ENCODE results near the gene PHEX.
A peak's percentile ranks its signal among the peaks of the same experiment; 100 is the strongest.

PHEX gene

DNA sequence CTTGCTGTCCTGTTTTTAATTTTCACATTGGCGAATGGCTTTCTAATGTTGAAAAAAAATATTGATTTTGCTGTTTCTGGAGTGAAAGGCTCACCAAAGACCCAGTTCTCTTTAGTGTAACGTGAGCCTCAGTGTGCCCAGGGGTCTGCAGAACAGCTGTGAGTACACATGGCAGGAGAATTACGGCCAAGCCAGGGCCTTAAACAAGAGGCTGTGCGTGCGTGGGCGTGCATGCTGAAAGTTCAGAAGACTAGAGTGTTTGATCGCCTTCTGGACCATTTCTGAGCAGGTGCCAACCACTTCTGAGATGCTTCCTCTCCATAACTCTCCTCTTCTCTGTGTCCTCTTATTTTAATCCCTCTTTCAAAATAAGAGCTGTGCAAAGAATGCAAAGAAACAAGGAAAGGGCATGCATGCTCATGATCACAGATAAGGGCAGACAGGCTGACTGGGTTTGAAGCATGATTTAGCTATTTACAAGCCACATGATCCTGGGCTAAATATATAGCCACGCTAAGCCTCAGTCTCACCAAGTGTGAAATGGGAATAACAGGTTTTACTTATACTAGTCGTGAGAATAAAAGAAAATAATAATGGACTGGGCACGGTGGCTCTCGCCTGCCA is 9.9 kb downstream of the PHEX start:
- no peak for DNase-seq

DNA sequence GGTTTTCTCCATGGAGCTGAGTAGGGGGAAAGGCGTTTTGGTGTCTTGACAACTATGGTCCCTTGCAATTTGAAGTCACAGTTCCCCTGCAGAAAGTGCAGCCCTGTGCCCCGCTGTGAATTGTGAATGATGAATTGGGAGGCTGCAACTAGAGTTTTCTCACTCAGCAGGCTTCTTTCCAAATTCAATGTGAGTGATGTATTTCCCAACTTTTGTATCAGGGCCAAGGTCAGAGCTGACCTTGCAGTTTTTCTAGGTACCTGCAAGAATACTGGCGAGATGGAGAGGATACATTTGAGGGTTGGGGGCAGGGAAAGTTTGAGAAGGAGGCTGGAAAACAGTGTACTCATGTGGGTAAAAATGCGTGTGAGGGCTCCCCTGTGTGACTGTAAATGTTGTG is 11.7 kb downstream of the PHEX start:
- no peak for DNase-seq

DNA sequence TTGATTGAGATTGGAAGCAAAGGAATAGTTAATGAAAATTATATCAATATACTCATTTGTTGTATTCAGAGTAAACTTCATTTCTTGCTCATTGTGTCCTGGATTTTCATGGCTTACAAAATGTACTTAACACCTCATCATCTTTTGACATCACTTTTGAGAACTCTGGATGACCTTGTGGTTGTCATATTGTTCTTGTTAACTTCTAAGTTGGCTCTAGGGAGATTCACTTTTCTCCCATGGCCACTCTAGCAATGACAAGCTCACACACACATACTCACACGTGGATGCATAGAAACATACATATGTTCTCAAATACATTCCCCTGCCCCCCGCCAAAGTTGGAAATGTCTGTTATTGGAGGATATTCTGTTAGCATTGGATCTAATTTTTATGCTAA is 15.3 kb downstream of the PHEX start:
- DNase-seq: no peak

DNA sequence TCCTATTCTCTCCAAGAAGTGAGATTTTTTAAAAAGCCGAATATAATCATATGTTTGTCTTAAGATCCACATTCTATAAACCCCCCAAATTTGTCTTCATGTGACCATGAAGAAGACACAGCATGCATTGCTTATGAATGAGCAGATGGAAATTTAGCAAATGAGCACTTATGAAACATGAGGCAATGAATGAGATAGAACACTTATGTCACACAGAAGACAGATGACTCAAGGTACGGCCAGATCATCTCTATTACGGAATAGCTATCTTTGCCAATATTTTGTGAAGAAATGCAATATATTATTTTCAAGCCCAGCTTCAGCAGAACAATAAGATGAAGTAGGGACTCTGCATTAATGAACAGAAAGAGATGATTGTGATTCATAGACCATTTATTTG is 21.4 kb downstream of the PHEX start:
- DNase-seq: peak in 3 of 4 experiments; percentile 6 to 60 (median 36)

DNA sequence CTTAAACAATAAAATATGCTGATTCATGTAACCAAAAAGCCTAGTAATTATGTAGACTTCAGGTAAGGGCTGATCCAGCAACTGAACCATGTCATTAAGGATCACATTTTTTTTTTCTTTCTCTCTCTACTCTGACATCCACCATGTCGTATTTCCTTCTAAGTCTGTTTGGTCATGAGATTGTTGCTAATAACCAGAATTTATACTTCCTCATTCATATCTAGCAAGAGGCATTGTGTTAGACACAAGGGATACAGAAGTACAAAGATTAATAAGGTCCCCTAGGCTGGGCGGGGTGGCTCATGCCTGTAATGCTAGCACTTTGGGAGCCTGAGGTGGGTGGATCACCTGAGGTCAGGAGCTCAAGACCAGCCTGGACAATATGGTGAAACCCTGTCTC is 24.1 kb downstream of the PHEX start:
- DNase-seq: peak; percentile 11 to 70 (median 56)

DNA sequence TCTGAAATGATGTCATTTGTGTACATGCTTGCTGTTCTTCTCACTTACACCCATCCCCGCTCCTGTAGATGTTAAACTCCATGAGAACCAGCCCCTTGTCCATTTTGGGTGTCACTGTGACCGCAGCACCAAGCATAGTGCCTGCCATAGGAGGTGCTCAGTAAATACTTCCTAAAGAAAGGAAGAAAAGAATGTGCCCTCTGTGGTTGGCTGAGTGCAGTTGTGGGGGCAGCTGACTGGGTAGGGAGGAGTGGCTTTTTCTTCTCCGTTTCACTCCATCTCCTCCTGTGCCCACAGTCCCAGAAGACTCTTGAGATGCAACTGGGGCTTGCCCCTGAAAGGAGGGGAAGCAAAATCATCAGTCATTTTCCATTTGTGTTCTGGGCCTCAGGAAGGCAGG is 25.5 kb downstream of the PHEX start:
- DNase-seq: no peak

DNA sequence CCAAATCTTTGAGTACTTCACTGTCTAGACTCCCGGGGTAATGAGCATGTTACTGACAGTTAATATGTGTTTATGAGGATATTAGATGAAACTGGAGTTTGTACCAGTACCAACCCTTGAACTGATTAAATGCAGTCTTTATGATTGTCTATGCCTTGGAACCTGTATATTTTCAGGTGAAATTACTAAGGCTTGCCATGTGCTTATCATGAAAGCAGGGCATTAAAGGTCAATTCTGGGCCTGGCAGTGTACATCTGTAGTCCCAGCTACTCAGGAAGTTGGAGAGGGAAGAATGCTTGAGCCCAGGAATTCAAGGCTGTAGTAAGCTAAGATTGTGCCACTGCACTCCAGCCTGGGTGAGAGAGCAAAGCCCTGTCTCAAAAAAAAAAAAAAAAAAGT is 27.6 kb downstream of the PHEX start:
- DNase-seq: no peak

DNA sequence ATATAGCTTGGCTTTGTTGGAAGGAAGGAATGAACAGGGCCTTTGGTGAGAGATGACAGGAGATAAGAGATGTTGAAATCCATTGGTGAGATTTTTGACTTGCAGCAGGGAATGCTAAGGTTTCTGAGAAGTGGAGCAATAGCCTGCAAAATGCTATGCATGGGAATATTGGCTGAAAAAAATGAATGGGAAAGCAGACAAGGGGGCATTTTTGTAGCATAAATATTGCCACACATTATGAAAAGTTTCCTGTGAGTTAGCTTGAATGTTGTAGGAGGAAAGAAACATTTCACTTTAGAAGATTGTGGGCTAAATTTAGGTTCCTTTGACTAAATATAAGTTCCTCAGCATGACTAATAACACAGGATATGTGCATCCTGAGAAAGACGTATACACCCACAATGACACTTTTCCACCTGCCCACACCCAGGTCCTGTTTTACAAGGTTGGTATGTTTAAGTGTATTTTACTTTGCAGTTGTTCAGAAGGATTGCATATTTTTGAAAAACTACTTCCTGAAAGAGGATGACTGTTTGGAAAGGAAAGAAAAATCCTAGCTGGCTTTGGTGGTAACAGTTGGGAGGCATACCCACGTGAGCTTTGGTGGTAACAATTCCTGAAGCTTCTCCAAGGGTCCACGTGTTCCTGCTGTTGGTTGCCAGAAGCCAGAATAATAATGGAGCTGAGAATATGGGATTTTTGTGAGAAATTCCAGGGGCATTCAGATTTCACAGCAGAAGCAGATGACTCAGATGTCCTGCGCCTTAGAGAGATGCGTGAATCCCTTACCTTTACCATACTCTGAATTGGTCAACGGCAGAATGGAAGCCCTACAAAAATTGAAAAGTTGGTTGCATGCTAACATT is 28.5 kb downstream of the PHEX start:
- DNase-seq: peak; percentile 4 to 46 (median 18)

DNA sequence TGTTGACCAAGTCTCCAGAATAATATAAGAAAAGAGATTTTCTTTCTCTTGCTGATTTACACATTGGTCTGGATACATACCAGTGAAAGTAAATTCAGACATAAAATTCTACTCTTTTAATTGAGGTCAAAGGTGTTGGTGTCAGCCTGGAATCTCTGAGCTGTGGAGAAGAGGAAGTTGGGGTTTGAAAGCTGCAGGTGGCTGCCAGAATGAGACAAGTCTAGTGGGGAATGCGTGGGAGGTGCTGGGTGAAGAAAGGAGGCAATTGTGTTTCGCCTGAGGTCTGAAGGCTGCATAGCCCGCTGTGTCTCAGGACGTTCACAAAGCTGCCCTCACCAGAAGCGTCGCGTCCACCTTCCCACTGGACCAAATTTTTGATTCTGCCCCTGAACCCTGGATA is 31.2 kb downstream of the PHEX start:
- DNase-seq: peak; percentile 8 to 71 (median 62)

DNA sequence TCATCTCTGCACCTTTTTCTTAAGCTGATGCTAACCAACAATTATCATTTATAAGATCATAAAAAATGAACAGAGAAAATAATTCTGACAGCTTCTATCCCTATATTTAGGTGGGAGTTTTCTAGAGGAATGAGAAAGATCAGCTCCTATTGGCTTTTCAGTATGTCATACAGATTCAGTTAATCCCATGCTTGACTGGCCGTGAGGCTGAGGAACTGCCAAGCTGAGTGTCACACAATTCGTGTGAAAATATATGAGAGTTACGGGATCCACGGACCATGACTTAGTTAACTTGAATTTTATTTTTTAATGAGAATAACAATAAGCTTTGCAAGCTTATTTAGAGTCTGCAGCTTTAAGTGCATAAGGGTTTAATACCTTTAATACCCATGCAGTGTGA is 37.5 kb downstream of the PHEX start:
- no peak for DNase-seq

DNA sequence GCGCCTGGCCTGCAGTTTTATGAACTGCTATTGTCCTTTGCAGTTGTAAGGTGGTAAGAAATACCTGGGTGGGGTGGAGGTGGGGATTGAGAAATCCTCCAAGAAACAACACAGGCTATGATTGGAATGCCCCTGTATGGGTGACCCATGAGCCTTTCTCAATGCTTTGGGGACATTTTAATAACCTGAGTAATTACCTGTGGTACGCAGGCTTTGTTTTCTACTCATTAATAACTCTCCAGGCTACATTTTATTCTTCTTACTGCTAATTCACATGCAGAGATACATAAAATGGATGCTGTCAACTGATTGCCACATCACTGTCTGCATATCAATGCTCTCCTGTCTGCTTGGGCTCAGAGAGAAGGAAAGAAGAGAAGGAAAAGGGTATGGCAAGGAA is 41.8 kb downstream of the PHEX start:
- DNase-seq: no peak

DNA sequence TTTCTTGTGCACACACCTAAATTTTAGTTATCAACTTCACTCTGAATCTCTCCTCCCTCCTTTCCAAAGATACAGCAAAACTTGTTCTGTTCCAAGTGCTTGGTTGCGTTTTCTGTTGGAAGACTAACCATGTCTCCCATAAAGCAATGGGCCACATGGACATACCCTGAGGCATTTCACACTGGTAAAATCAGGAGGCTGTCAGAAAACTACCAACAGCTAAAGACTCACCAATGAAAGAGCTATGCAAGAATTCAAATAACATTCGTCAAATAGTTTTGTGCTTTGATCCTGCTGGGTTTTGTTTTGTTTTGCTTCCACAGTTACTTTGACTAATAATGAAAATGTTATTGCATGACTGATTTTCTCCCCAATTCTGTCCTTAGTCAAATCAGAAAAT is 46.0 kb downstream of the PHEX start:
- no peak for DNase-seq

DNA sequence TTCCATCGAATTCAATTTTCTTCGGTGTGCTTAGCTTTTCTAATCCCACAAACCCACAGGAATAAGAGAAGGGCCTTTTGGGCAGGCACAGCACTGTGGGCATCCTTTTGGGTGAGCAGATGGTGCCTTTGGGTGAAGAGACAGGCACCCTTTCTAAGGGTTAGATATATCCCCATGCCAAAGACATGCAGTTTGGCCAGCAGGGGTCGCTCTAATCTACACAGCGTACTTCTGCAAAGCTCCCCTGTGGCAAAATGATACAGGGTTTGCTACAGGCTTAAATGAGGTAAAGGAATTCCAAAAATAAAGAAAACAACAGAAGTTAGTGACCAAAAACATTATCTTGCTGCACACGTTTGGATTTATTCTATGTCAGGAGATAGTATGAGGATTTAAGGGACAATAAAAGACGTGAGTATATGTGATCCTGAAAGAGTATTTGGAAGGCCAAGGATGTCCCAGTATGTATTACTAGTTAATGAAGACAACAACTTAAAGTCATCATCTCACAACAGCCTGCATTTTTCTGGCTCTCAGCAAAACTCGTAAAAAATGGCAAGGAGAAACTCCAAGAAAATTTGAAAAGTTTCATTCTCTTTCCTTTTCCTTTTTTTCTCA is 49.5 kb downstream of the PHEX start:
- peak; percentile 59 to 79 (median 67) for DNase-seq

DNA sequence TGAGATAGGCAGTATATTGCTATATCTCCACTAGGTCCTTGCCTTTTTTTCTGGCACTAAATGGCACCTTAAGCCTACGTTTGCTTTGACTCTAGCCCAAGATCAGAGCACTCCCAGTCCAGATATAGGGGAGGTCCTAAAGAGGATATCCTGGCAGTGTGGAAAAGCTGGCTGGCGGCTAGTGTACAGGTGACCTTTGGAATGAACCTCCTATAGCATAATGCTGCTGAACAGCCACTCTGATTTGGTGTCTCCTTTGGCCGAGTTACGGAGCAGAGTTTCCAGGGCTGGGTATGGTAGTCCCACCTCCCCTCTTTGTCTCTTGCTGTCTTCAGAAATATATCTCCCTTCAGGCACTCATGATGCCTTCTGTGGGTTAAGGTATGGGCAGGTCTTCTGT is 53.9 kb downstream of the PHEX start:
- DNase-seq: no peak

DNA sequence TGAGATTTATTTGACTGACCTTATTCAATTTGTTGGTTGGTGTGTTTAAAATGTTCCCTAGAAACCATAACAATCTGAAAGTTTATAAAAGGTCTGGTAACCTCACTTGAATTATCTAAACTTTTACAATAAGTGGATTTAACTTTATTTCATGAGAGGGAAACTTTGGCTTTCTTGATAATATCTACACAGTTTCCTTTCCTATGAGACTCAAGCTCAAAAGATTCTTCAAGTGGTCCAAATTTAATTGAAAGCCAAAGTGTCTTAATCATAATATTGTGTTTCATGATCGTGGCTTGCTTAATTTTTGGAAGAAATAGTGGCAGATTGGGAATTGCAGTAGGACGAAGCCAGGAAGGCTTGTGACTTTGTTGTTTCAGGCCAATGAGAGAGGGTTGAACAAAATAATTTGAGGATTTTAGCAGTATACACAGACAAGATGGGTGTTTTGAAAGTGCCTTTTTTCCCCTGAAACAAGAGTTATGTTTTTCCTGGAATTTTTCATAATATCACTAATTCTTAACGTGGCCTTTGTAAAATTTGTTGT is 55.0 kb downstream of the PHEX start:
- no peak for DNase-seq

DNA sequence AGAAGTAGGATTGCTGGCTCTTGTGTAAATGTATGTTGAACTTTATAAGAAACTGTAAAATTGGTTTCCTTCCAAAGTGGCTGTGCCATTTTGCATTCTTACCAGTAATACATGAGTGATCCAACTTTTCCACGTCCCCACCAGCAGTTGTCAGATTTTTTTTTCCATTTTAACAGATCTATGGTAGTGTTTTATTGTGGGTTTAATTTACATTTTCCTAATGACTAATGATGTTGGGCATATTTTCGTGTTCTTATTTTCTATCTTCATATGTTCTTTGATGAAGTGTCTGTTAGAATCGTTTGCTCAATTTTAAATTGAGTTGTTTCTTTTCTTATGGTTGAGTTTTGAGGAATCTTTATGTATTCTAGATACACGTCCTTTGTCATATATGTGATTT is 56.2 kb downstream of the PHEX start:
- DNase-seq: no peak

DNA sequence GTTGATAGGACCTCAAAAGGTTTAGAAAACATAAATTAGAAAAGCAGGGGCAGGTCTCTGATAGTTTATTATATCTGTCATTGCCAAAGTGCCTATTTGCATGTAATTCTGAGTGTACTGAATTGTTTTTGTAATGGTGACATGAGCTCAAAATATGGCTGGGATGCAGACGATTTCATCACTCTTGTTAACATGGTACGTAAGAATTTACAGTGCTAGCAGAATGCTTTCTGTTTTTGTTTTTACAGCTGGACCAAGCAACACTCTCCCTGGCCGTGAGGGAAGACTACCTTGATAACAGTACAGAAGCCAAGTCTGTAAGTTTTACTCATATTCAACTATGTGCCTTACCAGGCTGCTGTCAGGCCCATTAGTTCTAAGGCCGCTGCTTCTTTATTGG is 58.1 kb downstream of the PHEX start:
- DNase-seq: no peak

DNA sequence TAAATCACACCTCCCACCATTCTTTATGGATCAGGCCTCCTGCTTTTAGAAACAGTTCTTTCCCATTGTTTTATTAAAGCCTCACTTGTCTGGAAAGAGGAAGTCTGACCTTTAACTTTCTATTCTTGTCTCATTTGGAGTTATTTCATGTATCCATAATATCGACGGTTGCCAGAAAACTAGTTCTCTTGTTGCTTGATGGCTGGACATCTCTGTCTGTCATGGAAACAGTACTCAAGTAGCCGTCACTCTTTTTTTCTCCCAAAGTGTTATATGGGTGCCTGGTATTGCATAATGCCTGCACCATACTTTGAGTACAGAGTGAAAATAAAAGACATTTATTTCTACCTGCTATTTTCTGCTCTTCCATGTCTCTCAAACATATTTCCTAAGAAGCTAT is 61.4 kb downstream of the PHEX start:
- no peak for DNase-seq

DNA sequence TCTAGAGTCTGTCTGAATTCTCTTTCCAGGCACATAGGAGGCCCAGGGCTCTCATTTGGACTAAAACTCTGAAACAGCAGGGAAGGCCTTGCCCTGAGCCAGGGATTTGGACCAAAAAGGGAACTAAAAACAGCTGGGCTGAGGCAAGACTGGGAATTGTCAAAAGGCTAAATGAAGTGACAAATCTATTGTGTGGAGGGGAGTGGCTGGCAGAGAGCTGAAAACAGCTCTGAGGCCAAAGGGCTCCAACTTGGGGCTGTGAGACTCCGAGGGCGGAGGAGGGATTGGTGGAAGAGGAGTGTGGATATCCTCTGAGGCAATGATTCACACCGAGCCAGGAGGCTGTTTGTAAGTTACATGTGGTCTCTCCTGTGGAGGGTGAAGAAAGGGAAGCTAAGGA is 63.2 kb downstream of the PHEX start:
- DNase-seq: no peak

DNA sequence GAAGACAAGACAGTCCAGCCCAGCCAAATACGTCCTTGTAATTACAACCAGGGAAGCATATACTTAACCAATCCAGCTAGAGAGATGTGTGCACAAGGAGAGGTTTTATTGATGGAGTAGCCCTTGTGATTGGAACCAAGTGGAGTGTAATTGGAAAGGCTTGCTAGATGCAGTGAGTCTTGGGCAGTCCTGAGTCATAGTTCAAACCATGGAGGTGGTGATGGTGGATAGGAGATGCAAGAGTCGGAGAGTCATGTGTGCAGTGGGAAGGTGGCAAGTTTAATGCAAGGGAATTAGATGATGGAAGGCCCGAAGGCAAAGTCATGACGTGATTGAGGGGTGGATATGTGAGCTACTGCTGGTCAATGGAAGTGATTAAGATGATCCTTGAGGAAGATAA is 63.7 kb downstream of the PHEX start:
- DNase-seq: no peak

DNA sequence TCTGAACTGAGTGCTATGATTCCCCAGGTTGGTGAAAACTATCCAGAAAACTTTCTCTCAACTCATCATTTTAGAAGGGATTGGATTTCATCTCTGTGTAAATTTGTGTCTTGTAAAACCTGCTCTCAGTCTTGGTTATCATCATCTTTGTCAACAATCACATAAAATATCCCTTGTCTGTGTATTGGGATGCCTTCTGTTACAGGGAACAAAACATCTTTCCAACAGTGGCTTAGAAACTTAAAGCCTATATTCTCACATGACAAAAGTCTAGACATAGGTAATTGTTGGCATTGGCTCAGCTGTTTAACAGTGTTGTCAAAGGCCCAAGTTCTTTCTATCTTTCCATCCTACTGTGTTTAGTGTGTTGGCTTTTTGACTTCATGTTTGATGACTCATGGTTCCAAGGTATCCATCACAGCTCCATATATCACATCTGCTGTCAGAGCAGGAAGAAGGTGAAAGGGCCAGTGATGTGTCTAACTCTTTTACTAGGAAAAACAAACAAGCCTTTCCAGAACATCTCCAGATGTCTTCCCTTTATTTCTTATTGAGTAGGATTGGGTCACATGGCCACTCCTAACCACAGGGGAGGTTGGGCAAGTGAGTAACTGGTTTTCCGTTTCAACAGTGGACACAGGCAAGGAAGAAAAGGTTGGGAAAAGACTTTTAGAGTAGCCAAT is 65.0 kb downstream of the PHEX start:
- DNase-seq: no peak

DNA sequence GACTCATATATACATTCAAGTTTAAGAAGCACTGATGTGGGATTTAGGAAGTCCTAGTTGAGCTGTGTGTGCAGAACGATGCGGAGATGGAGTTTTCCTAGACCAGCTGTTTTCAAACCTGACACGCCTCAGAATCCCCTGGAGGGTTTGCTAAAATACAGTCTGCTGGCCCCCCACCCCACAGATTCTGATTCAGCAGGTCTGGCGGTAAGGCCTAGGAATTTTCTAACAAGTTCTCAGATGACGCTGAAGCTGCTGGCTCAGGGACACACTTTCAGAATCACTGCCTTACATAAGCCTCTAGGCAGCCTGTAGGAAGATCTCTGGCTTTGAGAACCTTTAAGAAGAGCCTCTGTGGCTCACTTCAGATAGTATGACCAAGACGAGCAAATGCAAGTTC is 73.1 kb downstream of the PHEX start:
- DNase-seq: no peak

DNA sequence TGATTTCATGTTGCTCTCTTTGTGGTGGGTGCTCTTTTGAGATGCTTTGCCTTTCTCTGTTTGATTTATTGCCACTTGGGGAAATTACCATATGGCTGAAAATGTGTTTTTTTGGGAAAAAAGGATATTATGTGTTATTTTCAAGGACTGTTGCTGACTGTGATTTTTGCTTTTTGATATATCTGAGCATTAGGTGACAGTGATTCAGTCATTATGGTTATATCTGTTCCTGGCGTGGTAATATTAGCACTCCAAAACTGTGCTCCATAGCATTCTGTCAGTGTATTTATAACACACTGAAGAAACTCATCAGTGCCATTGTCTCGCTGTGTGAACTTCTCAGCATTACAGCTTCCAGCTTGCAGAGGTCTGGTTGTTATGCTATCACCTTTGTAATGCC is 73.8 kb downstream of the PHEX start:
- DNase-seq: no peak

Data from suppressor macrophage (primary cell).